Uterus (tissue), 4 donors: ENCODE measurements around the gene RORC. TPM values are rescaled to one million over a fixed set of nuclear protein-coding genes. Genes with fewer than 3 reads are reported as not detected.

Experiments used
- DNase-seq, 2 donors: peaks; one replicate each; pipeline ENCODE4 v3.0.0-alpha.2; 2019 to 2020
- H3K27ac ChIP-seq, 2 donors: fragments of 200-600 bp; sonication (generic); 1 replicate in 1 of 2; 2 replicates in 1 of 2; pipeline ENCODE4 v1.5.1; 2016 to 2018
- H3K27me3 ChIP-seq, 2 donors: fragments of 200-600 bp; sonication (generic); one replicate each; pipeline ENCODE4 v1.5.1; 2018 to 2019; ENCODE audit warnings: control low read depth in 1 of 2
- H3K36me3 ChIP-seq, 2 donors: fragments of 200-600 bp; sonication (generic); one replicate each; pipeline ENCODE4 v1.5.1; 2019; ENCODE audit warnings: control low read depth in 1 of 2
- H3K4me1 ChIP-seq, 2 donors: fragments of 200-600 bp; sonication (generic); one replicate each; pipeline ENCODE4 v1.5.1; 2018 to 2019; ENCODE audit warnings: control low read depth in 1 of 2
- H3K4me3 ChIP-seq, 2 donors: fragments of 200-600 bp; sonication (generic); 1 replicate in 1 of 2; 2 replicates in 1 of 2; pipeline ENCODE4 v1.5.1; 2018 to 2019; ENCODE audit warnings: mild to moderate bottlenecking in 1 of 2
- H3K9me3 ChIP-seq, 2 donors: fragments of 200-600 bp; sonication (generic); one replicate each; pipeline ENCODE4 v1.5.1; 2019; ENCODE audit warnings: control low read depth in 1 of 2
- POLR2A ChIP-seq, 2 donors: fragments of 450-650 bp; IDR thresholded peaks; one replicate each; pipeline ENCODE4 v1.6.1; 2016; ENCODE audit warnings: antibody characterized with exemption in 2 of 2, mild to moderate bottlenecking in 1 of 2, moderate library complexity in 1 of 2
- intact Hi-C: fragments of 100-400 bp; cut with DNase I; formaldehyde crosslinking; loops from one replicate; pipeline ENCODE4 v1.15.1; 2023; ENCODE audit warnings: low total_unique reads
- total RNA-seq, 4 donors: library from RNA; depleted of rRNA in 3 of 4; stranded (reverse); fragments of >200 nt in 3 of 4; gene quantifications; one replicate each; pipeline versions ENCODE4 v1.1.0 to v1.2.4, GENCODE V29; 2014 to 2023
- TF ChIP-seq, protein P1 (sequence below), 4 experiments: fragments of 200-600 bp in 2 of 4; fragments of 450-650 bp in 2 of 4; sonication (generic) in 2 of 4; IDR thresholded peaks; one replicate each; pipeline ENCODE4 v1.5.1; 2016 to 2019; ENCODE audit warnings: antibody characterized with exemption in 4 of 4, mild to moderate bottlenecking in 2 of 4, moderate library complexity in 1 of 4
- donor health status: DM: yes; HTN: yes; CAD: no.

Gene RORC
- total RNA-seq, 4 donors from 2014 or later = 0.51 to 4.8 (median 2.1) TPM

DNA sequence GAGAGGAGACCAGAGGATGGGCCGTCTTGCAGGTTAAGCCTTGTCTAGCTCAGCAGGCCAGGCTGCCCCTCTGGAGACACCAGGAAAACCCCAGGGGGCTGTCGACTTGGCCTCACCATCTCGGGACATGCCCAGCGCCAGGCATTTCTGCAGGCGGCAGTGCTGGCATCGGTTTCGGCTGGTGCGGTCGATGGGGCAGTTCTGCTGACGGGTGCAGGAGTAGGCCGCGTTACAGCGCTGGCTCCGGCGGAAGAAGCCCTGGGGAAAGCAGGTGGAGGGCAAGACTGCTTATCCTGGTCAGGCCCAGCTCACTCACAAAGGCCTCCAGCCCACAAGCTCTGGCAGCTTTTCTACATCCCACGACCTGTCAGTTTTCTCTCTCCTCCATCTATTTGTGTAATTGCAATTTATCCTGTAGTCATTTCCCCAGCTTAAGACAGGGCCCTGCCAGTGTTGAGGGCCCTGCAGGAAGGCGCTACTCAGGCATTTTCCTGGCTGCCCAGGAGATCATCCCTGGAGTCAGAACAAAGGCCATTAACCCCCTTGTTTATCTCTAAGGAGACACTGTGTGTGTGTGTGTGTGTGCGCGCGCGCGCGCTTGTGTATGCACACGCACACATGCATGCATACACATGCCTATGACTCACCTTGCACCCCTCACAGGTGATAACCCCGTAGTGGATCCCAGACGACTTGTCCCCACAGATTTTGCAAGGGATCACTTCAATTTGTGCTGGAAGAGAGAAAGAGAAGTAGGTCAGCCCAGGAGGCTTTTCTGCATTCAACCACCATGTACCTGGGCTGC is 14.9 kb downstream of the RORC start:
- Histone ChIP-seq H3K27ac (no peak overlapping the region), H3K9me3 (no peaks in the 10 kb centered on the region), H3K36me3 (no peaks in the 10 kb centered on the region), H3K4me3 (no peak overlapping the region), H3K27me3 (no peaks in the 10 kb centered on the region), H3K4me1 (no peaks in the 10 kb centered on the region)
- DNase-seq = no peak
- intact Hi-C loops = no loop called here
- TF ChIP-seq, protein P1, sequence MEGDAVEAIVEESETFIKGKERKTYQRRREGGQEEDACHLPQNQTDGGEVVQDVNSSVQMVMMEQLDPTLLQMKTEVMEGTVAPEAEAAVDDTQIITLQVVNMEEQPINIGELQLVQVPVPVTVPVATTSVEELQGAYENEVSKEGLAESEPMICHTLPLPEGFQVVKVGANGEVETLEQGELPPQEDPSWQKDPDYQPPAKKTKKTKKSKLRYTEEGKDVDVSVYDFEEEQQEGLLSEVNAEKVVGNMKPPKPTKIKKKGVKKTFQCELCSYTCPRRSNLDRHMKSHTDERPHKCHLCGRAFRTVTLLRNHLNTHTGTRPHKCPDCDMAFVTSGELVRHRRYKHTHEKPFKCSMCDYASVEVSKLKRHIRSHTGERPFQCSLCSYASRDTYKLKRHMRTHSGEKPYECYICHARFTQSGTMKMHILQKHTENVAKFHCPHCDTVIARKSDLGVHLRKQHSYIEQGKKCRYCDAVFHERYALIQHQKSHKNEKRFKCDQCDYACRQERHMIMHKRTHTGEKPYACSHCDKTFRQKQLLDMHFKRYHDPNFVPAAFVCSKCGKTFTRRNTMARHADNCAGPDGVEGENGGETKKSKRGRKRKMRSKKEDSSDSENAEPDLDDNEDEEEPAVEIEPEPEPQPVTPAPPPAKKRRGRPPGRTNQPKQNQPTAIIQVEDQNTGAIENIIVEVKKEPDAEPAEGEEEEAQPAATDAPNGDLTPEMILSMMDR (IDR thresholded peaks at IDR 0.05) = no peak
- no peak for TF ChIP-seq POLR2A (IDR thresholded peaks at IDR 0.05)

DNA sequence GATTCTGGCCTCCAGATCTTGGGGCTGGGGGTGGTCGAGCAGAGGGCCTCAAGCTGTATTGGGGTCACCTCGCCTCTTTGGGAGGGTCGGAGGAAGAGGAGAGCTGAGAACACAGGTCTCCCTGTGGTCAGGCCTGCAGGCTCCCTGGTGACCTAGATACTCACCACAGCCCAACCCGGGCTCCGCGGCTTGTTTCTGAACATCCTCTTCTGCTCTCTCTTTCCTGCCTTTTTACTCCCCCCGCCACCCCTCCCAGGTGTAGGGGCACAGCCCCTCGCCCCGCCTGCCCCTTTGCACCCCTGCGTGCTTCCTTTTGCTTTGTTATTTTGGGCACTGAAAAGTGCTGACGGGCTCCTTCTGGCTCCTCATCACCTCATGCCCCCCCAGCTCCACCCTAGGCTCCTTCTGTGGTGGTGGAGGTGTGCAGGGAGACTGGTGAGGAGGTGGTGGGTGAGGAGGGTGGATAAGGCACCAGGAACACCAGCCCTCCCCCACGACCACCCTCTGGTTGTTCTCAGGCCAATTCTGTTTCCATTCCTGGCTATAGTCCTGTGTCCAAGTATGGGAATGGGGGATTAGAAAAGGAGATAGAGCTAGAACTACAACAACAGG is 15.8 kb downstream of the RORC start:
- intact Hi-C loops = no loop called here
- H3K27ac ChIP-seq = no peak overlapping the region
- no peaks in the 10 kb centered on the region for H3K9me3 ChIP-seq
- no peak for DNase-seq
- H3K36me3 ChIP-seq = no peaks in the 10 kb centered on the region
- TF ChIP-seq POLR2A (IDR thresholded peaks at IDR 0.05) = no peak
- TF ChIP-seq, protein P1 (IDR thresholded peaks at IDR 0.05) = no peak
- H3K27me3 ChIP-seq = no peaks in the 10 kb centered on the region
- H3K4me1 ChIP-seq = no peaks in the 10 kb centered on the region
- H3K4me3 ChIP-seq = no peak overlapping the region

DNA sequence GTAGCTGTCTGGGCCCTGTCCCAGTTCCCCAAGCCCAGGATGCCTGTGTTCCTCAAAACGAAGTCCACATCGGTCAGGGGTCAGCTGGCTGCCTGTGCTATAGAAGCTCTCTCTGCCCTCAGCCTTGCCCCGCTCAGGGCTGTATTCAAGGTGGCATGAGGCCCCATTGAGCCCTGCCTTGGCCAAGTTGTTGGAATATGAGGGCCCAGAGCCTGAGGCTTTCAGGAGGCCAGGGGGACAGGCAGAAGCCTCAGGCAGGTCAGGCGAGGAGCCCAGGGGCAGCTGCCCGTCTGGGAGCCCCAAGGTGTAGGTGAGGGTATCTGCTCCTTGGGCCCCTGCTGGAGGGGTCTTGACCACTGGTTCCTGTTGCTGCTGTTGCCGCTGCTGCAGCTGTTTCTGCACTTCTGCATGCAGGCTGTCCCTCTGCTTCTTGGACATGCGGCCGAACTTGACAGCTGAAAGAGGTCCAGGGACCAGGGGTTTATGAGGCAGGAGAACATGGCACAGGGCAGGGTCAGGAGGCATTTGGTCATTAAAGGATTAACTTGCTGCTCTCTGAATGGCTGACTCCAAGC is 16.5 kb downstream of the RORC start:
- DNase-seq = no peak
- intact Hi-C loops = no loop called here
- Histone ChIP-seq H3K9me3 (no peaks in the 10 kb centered on the region), H3K4me3 (no peak overlapping the region), H3K4me1 (no peaks in the 10 kb centered on the region), H3K36me3 (no peaks in the 10 kb centered on the region), H3K27ac (no peak overlapping the region), H3K27me3 (no peaks in the 10 kb centered on the region)
- TF ChIP-seq, protein P1 (IDR thresholded peaks at IDR 0.05) = no peak
- TF ChIP-seq POLR2A (IDR thresholded peaks at IDR 0.05) = no peak

DNA sequence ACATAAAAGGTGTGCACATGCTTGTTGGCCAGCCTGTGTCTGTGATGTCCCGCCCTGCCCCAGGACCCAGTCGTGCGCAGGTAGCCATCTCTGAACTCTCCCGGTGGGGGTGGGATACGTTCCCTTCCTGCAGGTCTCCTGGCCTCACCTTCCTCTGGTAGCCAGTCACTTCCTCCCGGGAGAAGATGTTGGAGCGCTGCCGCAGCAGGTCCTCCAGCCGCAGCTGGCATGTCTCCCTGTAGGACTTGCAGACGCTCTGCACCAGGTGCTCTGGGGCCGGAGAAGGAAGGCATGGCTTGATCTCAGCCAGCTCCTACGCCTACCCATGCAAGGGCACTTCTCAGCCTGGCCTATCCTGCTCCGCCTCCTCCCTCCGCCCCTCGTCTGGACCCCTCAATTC is 17.2 kb downstream of the RORC start:
- no peak for TF ChIP-seq POLR2A (IDR thresholded peaks at IDR 0.05)
- TF ChIP-seq, protein P1 (IDR thresholded peaks at IDR 0.05) = no peak
- DNase-seq = no peak
- Histone ChIP-seq H3K36me3 (no peaks in the 10 kb centered on the region), H3K4me3 (no peak overlapping the region), H3K27me3 (no peaks in the 10 kb centered on the region), H3K9me3 (no peaks in the 10 kb centered on the region), H3K27ac (no peak overlapping the region), H3K4me1 (no peaks in the 10 kb centered on the region)
- intact Hi-C loops = no loop called here
